ENCODE data around the gene GPATCH2L.
A peak's percentile ranks its signal among the peaks of the same experiment; 100 is the strongest.

The GPATCH2L gene

DNA sequence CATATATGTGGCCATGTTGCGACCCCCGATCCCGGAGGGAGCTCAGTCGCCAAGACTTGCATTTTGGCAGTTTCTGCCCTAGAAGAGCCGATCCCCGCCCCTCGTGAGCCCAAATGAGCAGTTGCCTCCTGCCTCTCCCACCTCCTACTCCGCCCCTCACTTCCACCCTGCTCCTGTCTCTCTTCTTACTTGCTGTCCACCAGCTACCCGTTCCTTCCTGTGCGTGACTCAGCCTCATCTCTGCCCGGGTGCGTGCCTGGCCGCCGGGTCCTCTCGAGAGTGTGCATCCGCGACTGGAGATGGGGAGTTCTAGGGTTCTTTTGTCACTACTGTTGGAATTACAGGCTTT is 585 bp downstream of the GPATCH2L start:
- H3K27ac ChIP-seq = peak overlapping the region; percentile 53
- no peak for TF ChIP-seq ZFX (IDR thresholded peaks at IDR 0.05; ENCODE audit: borderline replicate concordance)
- TF ChIP-seq, protein P1, sequence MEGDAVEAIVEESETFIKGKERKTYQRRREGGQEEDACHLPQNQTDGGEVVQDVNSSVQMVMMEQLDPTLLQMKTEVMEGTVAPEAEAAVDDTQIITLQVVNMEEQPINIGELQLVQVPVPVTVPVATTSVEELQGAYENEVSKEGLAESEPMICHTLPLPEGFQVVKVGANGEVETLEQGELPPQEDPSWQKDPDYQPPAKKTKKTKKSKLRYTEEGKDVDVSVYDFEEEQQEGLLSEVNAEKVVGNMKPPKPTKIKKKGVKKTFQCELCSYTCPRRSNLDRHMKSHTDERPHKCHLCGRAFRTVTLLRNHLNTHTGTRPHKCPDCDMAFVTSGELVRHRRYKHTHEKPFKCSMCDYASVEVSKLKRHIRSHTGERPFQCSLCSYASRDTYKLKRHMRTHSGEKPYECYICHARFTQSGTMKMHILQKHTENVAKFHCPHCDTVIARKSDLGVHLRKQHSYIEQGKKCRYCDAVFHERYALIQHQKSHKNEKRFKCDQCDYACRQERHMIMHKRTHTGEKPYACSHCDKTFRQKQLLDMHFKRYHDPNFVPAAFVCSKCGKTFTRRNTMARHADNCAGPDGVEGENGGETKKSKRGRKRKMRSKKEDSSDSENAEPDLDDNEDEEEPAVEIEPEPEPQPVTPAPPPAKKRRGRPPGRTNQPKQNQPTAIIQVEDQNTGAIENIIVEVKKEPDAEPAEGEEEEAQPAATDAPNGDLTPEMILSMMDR (IDR thresholded peaks at IDR 0.05) = no peak

DNA sequence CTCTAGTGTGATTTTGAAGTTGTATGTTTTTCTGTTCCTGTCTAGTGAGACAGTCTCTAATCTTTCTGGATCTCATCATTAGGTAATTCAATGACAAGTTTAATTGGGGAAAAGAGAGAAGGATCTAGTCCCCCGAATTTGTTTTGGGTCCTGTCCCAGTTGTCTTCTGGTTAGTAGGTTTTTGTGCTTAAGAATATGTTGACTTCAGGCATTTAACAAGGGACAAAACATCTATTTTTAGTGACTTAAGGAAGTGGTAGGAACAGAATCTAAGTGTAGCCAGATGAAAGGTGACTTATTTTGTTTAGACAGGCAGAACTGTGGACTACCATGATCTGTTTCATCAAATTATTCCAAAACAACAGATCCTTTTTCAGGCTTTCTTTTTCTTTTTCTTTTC is 2.2 kb downstream of the GPATCH2L start:
- TF ChIP-seq, protein P1 (IDR thresholded peaks at IDR 0.05) = no peak
- TF ChIP-seq ZFX (IDR thresholded peaks at IDR 0.05; ENCODE audit: borderline replicate concordance) = no peak
- no peak overlapping the region for H3K27ac ChIP-seq

DNA sequence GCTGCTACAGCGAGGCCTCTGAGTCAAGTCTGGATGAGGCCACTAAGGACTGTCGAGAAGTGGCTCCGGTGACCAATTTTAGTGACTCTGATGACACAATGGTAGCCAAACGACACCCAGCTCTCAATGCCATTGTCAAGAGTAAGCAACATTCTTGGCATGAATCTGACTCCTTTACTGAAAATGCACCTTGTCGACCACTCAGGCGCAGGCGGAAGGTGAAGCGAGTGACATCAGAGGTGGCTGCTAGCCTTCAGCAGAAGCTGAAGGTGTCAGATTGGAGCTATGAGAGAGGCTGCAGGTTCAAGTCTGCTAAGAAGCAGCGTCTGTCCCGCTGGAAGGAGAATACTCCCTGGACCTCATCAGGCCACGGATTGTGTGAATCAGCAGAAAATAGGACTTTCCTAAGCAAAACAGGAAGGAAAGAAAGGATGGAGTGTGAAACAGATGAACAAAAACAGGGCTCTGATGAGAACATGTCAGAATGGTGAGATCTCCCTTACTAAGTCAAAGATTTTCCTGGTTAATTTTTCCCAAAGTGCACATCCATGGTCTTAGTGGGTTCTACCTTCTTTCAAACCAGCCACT is 2.9 kb downstream of the GPATCH2L start:
- TF ChIP-seq ZFX (IDR thresholded peaks at IDR 0.05; ENCODE audit: borderline replicate concordance) = no peak
- TF ChIP-seq, protein P1 (IDR thresholded peaks at IDR 0.05) = no peak
- no peak overlapping the region for H3K27ac ChIP-seq

DNA sequence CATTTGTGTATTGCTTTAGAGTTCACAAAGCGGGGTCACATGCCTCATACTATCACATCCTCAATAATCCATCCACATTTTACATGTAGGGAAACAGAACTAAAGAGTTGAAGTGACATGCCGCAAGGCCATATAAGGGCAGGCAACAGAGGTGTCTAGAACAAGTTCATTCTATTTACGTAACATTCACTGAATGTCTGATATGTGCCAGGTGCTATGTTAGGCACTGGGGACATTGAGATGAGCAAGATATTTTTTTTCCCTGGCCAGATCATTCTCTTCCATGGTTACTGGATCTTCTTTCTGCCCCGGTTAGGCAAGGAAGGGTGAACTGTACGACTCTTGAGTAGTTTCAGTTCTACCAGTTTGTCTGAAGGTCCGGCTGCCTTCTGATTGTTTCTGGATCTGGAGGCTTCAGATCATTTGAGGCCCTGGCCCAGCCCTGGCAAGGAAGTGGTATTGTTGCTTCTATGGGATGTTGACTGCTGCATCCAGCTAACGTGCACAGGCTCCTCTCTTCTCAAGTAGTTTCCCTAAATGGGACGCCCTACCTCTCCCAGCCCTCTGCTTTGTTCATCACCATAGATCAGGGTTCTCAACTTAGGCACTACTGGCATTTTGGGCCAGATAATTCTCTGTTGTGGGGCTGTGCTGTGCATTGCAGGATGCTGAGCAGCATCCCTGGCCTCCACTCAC is 12.1 kb downstream of the GPATCH2L start:
- TF ChIP-seq, protein P1 (IDR thresholded peaks at IDR 0.05) = no peak
- TF ChIP-seq ZFX (IDR thresholded peaks at IDR 0.05; ENCODE audit: borderline replicate concordance) = no peak
- no peak overlapping the region for H3K27ac ChIP-seq

DNA sequence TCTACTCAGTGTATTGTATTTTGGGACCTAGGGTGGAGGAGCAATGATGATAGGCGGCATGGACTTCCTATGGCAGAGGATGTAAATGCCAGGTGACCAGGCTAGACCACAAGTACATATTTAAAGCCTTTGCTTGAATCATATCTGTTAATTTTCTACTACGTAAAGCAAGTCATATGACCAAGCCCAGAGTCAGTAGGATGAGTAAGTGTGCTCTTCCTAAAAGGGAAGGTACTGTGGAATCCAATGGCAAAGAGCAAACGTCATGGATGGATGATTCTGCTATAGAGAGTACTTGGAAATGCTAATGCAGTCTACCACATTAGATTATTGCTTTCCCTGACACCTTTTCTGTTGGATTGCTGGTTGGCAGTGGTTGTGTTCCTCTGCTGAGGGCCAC is 16.8 kb downstream of the GPATCH2L start:
- no peak overlapping the region for H3K27ac ChIP-seq
- no peak for TF ChIP-seq ZFX (IDR thresholded peaks at IDR 0.05; ENCODE audit: borderline replicate concordance)
- TF ChIP-seq, protein P1 (IDR thresholded peaks at IDR 0.05) = no peak

DNA sequence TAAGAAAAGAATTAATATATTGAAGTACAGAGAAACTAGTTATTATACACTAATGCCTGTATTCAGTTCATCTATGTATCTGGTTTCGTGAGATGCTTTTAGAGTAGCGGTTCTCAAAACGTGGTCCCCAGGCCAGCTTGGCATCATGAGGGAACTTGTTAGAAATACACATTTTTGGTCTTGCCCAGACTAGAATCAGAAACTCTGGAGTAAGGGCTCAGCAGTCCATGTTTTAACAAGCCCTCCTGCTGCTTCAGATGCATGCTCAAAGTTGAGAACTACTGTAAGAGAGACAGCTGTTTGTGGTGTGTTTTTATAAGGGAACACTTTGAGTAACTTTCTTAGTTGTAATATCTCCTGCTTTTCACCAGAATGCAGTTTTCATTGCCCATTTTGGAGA is 18.1 kb downstream of the GPATCH2L start:
- TF ChIP-seq, protein P1 (IDR thresholded peaks at IDR 0.05) = no peak
- no peak for TF ChIP-seq ZFX (IDR thresholded peaks at IDR 0.05; ENCODE audit: borderline replicate concordance)
- no peak overlapping the region for H3K27ac ChIP-seq

DNA sequence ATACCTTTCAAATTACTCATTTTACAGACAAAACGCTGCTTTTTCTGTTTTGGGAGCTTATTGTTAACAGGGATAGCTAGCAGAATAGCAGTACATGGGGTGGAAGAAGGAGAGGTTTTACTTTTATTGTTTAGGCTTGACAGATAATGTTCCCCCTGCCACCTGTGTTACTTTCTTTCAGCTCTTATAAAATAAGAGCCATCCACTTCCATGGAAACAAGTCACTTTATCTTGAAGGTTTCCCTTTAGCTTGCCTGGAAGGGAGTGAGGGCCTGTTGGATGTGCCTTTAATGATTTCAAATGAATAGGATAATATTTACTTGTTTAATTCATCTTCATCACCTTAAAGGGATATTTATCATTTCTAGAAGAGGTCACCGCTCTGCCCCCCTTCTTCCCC is 23.3 kb downstream of the GPATCH2L start:
- no peak for TF ChIP-seq ZFX (IDR thresholded peaks at IDR 0.05; ENCODE audit: borderline replicate concordance)
- TF ChIP-seq, protein P1 (IDR thresholded peaks at IDR 0.05) = no peak
- H3K27ac ChIP-seq = no peak overlapping the region
